GM12878 (cell line): Measurements from ENCODE around the gene MTRF1L. TPM values are rescaled to one million over a fixed set of nuclear protein-coding genes. Genes with fewer than 3 reads are reported as not detected.

Source experiments
- ATAC-seq: fragments of 200-7000 bp; cut with Tn5 transposase; 3 replicates; pipeline ENCODE4 v1.9.1; 2020; ENCODE audit warnings: mild to moderate bottlenecking, moderate library complexity
- BruUV-seq: library from RNA; stranded (reverse); fragments of 400-500 nt; replicated peaks from 2 replicates; lab custom pipeline; 2021; lab: Mats Ljungman, UMichigan
- CTCF ChIA-PET: fragments of 300-600 bp; sonication (Branson Sonifier 250); formaldehyde crosslinking; extraction: SDS; loops from one replicate; lab custom pipeline; 2021; ENCODE audit warnings: inconsistent platforms; lab: Yijun Ruan, JAX
- POLR2A ChIA-PET: fragments of 350-600 bp; formaldehyde crosslinking; extraction: SDS; loops from one replicate; lab custom pipeline; 2021; ENCODE audit warnings: inconsistent platforms; lab: Charles Lee
- RAD21 ChIA-PET: fragments of 300-600 bp; sonication (Branson Sonifier 250); formaldehyde crosslinking; loops from one replicate; lab custom pipeline; 2023; ENCODE audit warnings: antibody characterized with exemption; ENCODE audit not compliant: unreplicated experiment; lab: Charles Lee
- SMC1A ChIA-PET: fragments of 300-600 bp; sonication (Branson Sonifier 250); formaldehyde crosslinking; loops from one replicate; lab custom pipeline; 2023; ENCODE audit not compliant: unreplicated experiment, uncharacterized antibody; lab: Charles Lee
- DNase-seq: peaks from one replicate; pipeline ENCODE4 v3.0.0-alpha.2; 2011; ENCODE audit warnings: low read depth, low spot score
- FAIRE-seq: peaks from 3 replicates; lab custom pipeline; 2011; peaks lifted over from hg19 to GRCh38; lab: Jason Lieb, UNC
- H2AFZ ChIP-seq: 2 replicates; pipeline ENCODE4 v1.6.0; 2011; ENCODE audit warnings: low read depth, low read length, control low read depth; ENCODE audit not compliant: control insufficient read depth
- H3K27ac ChIP-seq: 2 replicates; pipeline ENCODE4 v1.5.1; 2011; ENCODE audit warnings: control low read depth; ENCODE audit not compliant: control insufficient read depth, insufficient read depth
- H3K27me3 ChIP-seq, 2 experiments: replicated peaks in 1 of 2; 2 replicates each; pipeline versions ENCODE4 v1.6.0 to v1.6.1; 2011; ENCODE audit warnings: low read length in 1 of 2; ENCODE audit not compliant: control insufficient read depth in 2 of 2, insufficient read depth in 2 of 2
- H3K36me3 ChIP-seq, 2 experiments: 2 replicates each; pipeline ENCODE4 v1.5.1; 2011; ENCODE audit warnings: low read length in 1 of 2; ENCODE audit not compliant: control insufficient read depth in 2 of 2, insufficient read depth in 2 of 2
- H3K4me1 ChIP-seq: 2 replicates; pipeline ENCODE4 v1.6.1; 2011; ENCODE audit warnings: mild to moderate bottlenecking, low read length, moderate library complexity, mixed read lengths; ENCODE audit not compliant: control insufficient read depth, insufficient read depth
- H3K4me2 ChIP-seq: 2 replicates; pipeline ENCODE4 v1.6.0; 2011; ENCODE audit warnings: control low read depth; ENCODE audit not compliant: control insufficient read depth, insufficient read depth
- H3K4me3 ChIP-seq: fragments of 200-600 bp; sonication (generic); 2 replicates; pipeline ENCODE4 v1.5.1; 2016
- H3K79me2 ChIP-seq: 2 replicates; pipeline ENCODE4 v1.6.0; 2011; ENCODE audit warnings: low read length; ENCODE audit not compliant: control insufficient read depth, insufficient read depth
- H3K9ac ChIP-seq: 2 replicates; pipeline ENCODE4 v1.8.0; 2011; ENCODE audit warnings: low read length, control low read depth, mixed read lengths; ENCODE audit not compliant: control insufficient read depth, insufficient read depth
- H3K9me3 ChIP-seq: replicated peaks from 3 replicates; pipeline ENCODE4 v1.5.1; 2011; ENCODE audit warnings: mild to moderate bottlenecking, low read length; ENCODE audit not compliant: control insufficient read depth, insufficient read depth
- H4K20me1 ChIP-seq: 2 replicates; pipeline ENCODE4 v1.6.0; 2011; ENCODE audit not compliant: control insufficient read depth, insufficient read depth
- BRCA1 ChIP-seq: IDR thresholded peaks from 2 replicates; pipeline ENCODE4 v1.6.1; 2011; ENCODE audit warnings: low read depth, low read length, improper control_type of control experiment
- CBX3 ChIP-seq: fragments of 200-600 bp; sonication (generic); IDR thresholded peaks from 2 replicates; pipeline ENCODE4 v1.6.1; 2016; ENCODE audit warnings: low read depth, borderline replicate concordance
- CREB1 ChIP-seq: IDR thresholded peaks from 2 replicates; pipeline ENCODE4 v1.6.1; 2012; ENCODE audit warnings: low read depth, mild to moderate bottlenecking, inconsistent platforms
- FOS ChIP-seq: IDR thresholded peaks from 3 replicates; pipeline ENCODE4 v1.6.1; 2011; ENCODE audit warnings: borderline replicate concordance; ENCODE audit not compliant: insufficient read length; ENCODE audit errors: extremely low read depth
- LARP7 ChIP-seq: fragments of 450-650 bp; IDR thresholded peaks from 2 replicates; pipeline ENCODE4 v1.6.1; 2017; ENCODE audit warnings: mild to moderate bottlenecking
- NFYB ChIP-seq: IDR thresholded peaks from 2 replicates; pipeline ENCODE4 v1.6.1; 2011; ENCODE audit warnings: low read depth, mild to moderate bottlenecking, low read length, improper control_type of control experiment, moderate library complexity; ENCODE audit not compliant: insufficient read depth
- NR2C1 ChIP-seq: fragments of 450-650 bp; IDR thresholded peaks from 2 replicates; pipeline ENCODE4 v1.6.1; 2017; ENCODE audit warnings: antibody characterized with exemption, mild to moderate bottlenecking, moderate library complexity
- PAX8 ChIP-seq: fragments of 450-650 bp; IDR thresholded peaks from 2 replicates; pipeline ENCODE4 v1.6.1; 2017; ENCODE audit warnings: mild to moderate bottlenecking, moderate library complexity
- RAD21 ChIP-seq: IDR thresholded peaks from 2 replicates; pipeline ENCODE4 v1.6.1; 2011; ENCODE audit warnings: mild to moderate bottlenecking, low read depth, low read length, moderate library complexity; ENCODE audit not compliant: insufficient read depth
- RELA ChIP-seq: fragments of 450-650 bp; IDR thresholded peaks from 2 replicates; pipeline ENCODE4 v1.8.0; 2014; ENCODE audit warnings: borderline replicate concordance; ENCODE audit not compliant: partially characterized antibody
- RFX5 ChIP-seq: IDR thresholded peaks from 2 replicates; pipeline ENCODE4 v1.6.1; 2011; ENCODE audit warnings: low read depth, low read length, improper control_type of control experiment
- SUZ12 ChIP-seq: fragments of 200-600 bp; sonication (generic); IDR thresholded peaks from one replicate; pipeline ENCODE4 v1.6.1; 2018; ENCODE audit warnings: antibody characterized with exemption, mild to moderate bottlenecking; ENCODE audit not compliant: unreplicated experiment
- YY1 ChIP-seq: IDR thresholded peaks from 2 replicates; pipeline ENCODE4 v1.6.1; 2011; ENCODE audit warnings: low read depth, mild to moderate bottlenecking, low read length
- ZBED1 ChIP-seq: IDR thresholded peaks from 2 replicates; pipeline ENCODE4 v1.6.1; 2016; ENCODE audit warnings: borderline replicate concordance
- ZNF207 ChIP-seq: fragments of 450-650 bp; IDR thresholded peaks from 2 replicates; pipeline ENCODE4 v1.6.1; 2014; ENCODE audit warnings: antibody characterized with exemption, mild to moderate bottlenecking, borderline replicate concordance
- ZNF217 ChIP-seq: fragments of 450-650 bp; IDR thresholded peaks from 2 replicates; pipeline ENCODE4 v1.6.1; 2017; ENCODE audit warnings: antibody characterized with exemption, mild to moderate bottlenecking
- WGBS: methylation state at CpG from one replicate; pipeline ENCODE4 v1.1.6; 2016; ENCODE audit warnings: low lambda C conversion rate; ENCODE audit not compliant: insufficient replicate concordance, insufficient coverage; ENCODE audit errors: missing lambda C conversion rate; 5-methylcytosine and 5-hydroxymethylcytosine counted together
- in situ Hi-C: fragments of 300-500 bp; cut with MboI; formaldehyde crosslinking; loops from 9 replicates; pipeline ENCODE4 v1.14.3; 2018; ENCODE audit warnings: mixed read lengths
- intact Hi-C: fragments of 100-400 bp; cut with micrococcal nuclease; formaldehyde crosslinking; loops from one replicate; pipeline ENCODE4 v1.14.2; 2022; ENCODE audit not compliant: unreplicated experiment
- polyA plus RNA-seq, 11 experiments: library from polyadenylated mRNA; depleted of rRNA in 4 of 11; unstranded in 6 of 11; stranded (reverse) in 5 of 11; fragments of >200 nt; fragmentation: Nextera tagmentation in 4 of 11; fragmentation: Illumina TruSeq in 1 of 11; extraction: Ambion mirVana in 4 of 11; extraction: Trizol in 1 of 11; gene quantifications; 1 replicate in 1 of 11; 2 replicates in 10 of 11; pipeline versions ENCODE4 v1.2.1 to v1.2.3, GENCODE V29; 2011 to 2016; ENCODE audit warnings: inconsistent platforms in 2 of 11, missing spikeins in 2 of 11, low read depth in 1 of 11
- total RNA-seq, 4 experiments: library from RNA; depleted of rRNA in 3 of 4; stranded (reverse); fragments of >200 nt in 3 of 4; fragmentation: Illumina TruSeq in 1 of 4; extraction: Trizol in 1 of 4; gene quantifications; 2 replicates each; pipeline versions ENCODE4 v1.2.1 to v1.2.3, GENCODE V29; 2013 to 2021
- TF ChIP-seq, protein P1 (sequence below): IDR thresholded peaks from 2 replicates; pipeline ENCODE4 v1.6.1; 2012; ENCODE audit warnings: improper control_type of control experiment, low read depth, low read length; ENCODE audit not compliant: insufficient replicate concordance

MTRF1L gene
- total and polyA plus RNA-seq, 10 of the 15 experiments (the other 5 are each of a cell fraction or from before 2014, with no cell fraction given): 5.1 to 21.6 (median 16.1) TPM

DNA sequence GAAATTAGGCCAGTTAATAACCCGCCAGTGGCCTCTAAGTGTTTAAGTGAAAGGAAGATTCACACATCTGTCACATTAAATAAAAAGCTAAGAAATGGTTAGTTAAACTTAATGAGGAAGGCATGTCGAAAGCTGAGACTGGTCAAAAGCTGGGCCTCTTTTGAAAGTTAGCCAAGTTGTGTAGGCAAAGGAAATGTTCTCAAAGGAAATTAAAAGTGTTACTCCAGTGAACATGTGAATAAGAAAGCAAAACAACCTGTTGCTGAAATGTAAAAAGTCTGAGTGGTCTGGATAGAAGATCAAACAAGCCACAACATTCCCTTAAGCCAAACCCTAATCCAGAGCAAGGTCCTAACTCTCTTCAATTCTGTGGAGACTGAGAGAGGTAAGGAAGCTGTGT is 10.9 kb upstream of the MTRF1L start:
- TF ChIP-seq YY1 (no peak), ZNF207 (no peak), LARP7 (no peak), ZBED1 (no peak), PAX8 (no peak), NR2C1 (no peak), CREB1 (no peak), RELA (no peak), ZNF217 (no peak), NFYB (no peak), BRCA1 (no peak), CBX3 (no peak), FOS (no peak), RFX5 (no peak), SUZ12 (no peak), RAD21 (no peak)
- TF ChIP-seq, protein P1, sequence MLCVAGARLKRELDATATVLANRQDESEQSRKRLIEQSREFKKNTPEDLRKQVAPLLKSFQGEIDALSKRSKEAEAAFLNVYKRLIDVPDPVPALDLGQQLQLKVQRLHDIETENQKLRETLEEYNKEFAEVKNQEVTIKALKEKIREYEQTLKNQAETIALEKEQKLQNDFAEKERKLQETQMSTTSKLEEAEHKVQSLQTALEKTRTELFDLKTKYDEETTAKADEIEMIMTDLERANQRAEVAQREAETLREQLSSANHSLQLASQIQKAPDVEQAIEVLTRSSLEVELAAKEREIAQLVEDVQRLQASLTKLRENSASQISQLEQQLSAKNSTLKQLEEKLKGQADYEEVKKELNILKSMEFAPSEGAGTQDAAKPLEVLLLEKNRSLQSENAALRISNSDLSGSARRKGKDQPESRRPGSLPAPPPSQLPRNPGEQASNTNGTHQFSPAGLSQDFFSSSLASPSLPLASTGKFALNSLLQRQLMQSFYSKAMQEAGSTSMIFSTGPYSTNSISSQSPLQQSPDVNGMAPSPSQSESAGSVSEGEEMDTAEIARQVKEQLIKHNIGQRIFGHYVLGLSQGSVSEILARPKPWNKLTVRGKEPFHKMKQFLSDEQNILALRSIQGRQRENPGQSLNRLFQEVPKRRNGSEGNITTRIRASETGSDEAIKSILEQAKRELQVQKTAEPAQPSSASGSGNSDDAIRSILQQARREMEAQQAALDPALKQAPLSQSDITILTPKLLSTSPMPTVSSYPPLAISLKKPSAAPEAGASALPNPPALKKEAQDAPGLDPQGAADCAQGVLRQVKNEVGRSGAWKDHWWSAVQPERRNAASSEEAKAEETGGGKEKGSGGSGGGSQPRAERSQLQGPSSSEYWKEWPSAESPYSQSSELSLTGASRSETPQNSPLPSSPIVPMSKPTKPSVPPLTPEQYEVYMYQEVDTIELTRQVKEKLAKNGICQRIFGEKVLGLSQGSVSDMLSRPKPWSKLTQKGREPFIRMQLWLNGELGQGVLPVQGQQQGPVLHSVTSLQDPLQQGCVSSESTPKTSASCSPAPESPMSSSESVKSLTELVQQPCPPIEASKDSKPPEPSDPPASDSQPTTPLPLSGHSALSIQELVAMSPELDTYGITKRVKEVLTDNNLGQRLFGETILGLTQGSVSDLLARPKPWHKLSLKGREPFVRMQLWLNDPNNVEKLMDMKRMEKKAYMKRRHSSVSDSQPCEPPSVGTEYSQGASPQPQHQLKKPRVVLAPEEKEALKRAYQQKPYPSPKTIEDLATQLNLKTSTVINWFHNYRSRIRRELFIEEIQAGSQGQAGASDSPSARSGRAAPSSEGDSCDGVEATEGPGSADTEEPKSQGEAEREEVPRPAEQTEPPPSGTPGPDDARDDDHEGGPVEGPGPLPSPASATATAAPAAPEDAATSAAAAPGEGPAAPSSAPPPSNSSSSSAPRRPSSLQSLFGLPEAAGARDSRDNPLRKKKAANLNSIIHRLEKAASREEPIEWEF: no peak
- no peak overlapping the region for H3K4me2 ChIP-seq
- DNase-seq (no peak), FAIRE-seq (no peak), ATAC-seq (no peak)
- POLR2A ChIA-PET: no interaction called here
- CTCF ChIA-PET: interaction anchor here (0.5 to 1.2 kb wide), 3 partner anchors 18 to 714 kb away, joined by 3 to 4 read pairs (median 3); no protein-coding TSS in a partner anchor
- in situ Hi-C loops (no loop called here), intact Hi-C loops (no loop called here)
- no peaks in the 10 kb centered on the region for H4K20me1 ChIP-seq
- no peaks in the 10 kb centered on the region for H3K4me1 ChIP-seq
- H3K4me3 ChIP-seq: no peak overlapping the region
- no peaks in the 10 kb centered on the region for H3K79me2 ChIP-seq
- SMC1A ChIA-PET: no interaction called here
- no TSS peak for BruUV-seq
- WGBS: 67% methylated on average over 2 of the region's 2 CpGs
- H3K27ac ChIP-seq: no peak overlapping the region
- H3K36me3 ChIP-seq: no peaks in the 10 kb centered on the region
- no peak overlapping the region for H3K9ac ChIP-seq
- no peak overlapping the region for H2AFZ ChIP-seq
- H3K27me3 ChIP-seq: no peaks in the 10 kb centered on the region; a peak in 1 of 4 replicates
- RAD21 ChIA-PET: no interaction called here
- no peaks in the 10 kb centered on the region for H3K9me3 ChIP-seq
